ENCODE data around the gene LSS.

LSS gene

DNA sequence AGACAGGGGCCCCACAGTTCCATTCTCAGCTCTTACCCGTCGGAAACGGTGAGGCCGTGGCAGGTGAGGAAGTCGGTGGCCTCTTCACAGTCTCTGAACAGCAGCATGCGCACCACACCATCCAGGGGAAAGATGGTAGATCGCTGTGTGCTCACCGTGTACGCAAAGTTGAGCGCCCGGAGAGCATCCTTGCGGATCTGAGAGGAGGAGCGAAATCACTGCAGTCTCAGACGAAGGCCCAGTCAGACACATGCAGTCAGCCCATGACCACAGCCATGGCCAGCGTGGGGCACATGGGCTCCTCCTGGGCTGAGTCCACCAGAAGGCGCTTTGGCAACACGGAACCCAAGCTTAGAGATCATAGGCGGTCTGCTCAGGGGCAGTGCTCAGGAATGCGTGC is 38.4 kb upstream of the LSS start:
- no peak overlapping the region for H3K4me3 ChIP-seq (ENCODE audit: low read depth in 1 of 2, low read length in 1 of 2)
- no peak overlapping the region for H3K27ac ChIP-seq
- no peak for TF ChIP-seq CTCF (IDR thresholded peaks at IDR 0.05)
- peaks cover 95% of the 10 kb centered on the region for H3K36me3 ChIP-seq
- no peaks in the 10 kb centered on the region for H3K9me3 ChIP-seq
- H3K4me1 ChIP-seq (ENCODE audit: control insufficient read depth in 1 of 2, insufficient read depth in 1 of 2, low read depth in 1 of 2, low read length in 1 of 2), result no peaks in the 10 kb centered on the region
- H3K27me3 ChIP-seq, result no peaks in the 10 kb centered on the region

- no peaks in the 10 kb centered on the region for H3K4me1 ChIP-seq (ENCODE audit: control insufficient read depth in 1 of 2, insufficient read depth in 1 of 2, low read depth in 1 of 2, low read length in 1 of 2)
- no peaks in the 10 kb centered on the region for H3K27me3 ChIP-seq
- H3K4me3 ChIP-seq (ENCODE audit: low read depth in 1 of 2, low read length in 1 of 2), result no peak overlapping the region
- no peaks in the 10 kb centered on the region for H3K9me3 ChIP-seq
- H3K36me3 ChIP-seq, result peaks cover 95% of the 10 kb centered on the region
- TF ChIP-seq CTCF (IDR thresholded peaks at IDR 0.05), result no peak
- no peak overlapping the region for H3K27ac ChIP-seq
Measured at GRCh38 chr21:46265736-46266525, 37.4 kb upstream of the LSS start.

- H3K9me3 ChIP-seq, result no peaks in the 10 kb centered on the region
- H3K27me3 ChIP-seq, result no peaks in the 10 kb centered on the region
- no peaks in the 10 kb centered on the region for H3K4me1 ChIP-seq (ENCODE audit: control insufficient read depth in 1 of 2, insufficient read depth in 1 of 2, low read depth in 1 of 2, low read length in 1 of 2)
- H3K27ac ChIP-seq, result no peak overlapping the region
- no peak overlapping the region for H3K4me3 ChIP-seq (ENCODE audit: low read depth in 1 of 2, low read length in 1 of 2)
- no peak for TF ChIP-seq CTCF (IDR thresholded peaks at IDR 0.05)
- H3K36me3 ChIP-seq, result peaks cover 95% of the 10 kb centered on the region
Measured at GRCh38 chr21:46264690-46265144, 36.1 kb upstream of the LSS start.

DNA sequence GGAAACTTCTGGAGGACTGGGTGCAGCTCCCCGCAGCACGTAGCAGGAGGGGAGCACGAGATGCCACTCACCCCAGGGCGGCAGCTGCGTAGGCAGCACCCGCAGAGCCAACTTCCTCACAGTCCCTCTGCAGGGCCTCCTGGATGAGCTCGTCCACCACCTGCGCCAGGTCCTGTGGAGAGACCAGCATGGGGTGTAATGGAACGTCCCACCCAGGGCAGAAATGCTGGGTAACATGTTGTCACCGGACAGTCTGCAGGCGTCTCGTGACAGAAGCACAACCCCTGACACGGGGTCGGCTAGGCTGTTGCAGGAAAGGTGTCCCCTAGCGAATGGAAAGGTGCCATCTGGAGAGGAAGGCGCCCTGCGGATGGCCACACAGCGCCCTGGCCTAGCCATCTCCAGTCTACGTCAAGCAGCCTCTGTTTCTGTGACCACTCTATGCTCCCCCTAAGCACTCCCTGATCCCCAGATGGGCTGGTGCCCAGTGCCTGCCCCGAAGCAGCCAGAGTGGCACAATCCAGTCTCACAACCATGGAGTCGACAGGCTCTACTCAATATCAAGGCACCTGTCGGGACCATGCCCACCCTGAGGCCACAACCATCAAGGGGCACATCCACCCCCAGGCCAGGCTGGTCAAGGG is 35.6 kb upstream of the LSS start:
- no peaks in the 10 kb centered on the region for H3K4me1 ChIP-seq (ENCODE audit: control insufficient read depth in 1 of 2, insufficient read depth in 1 of 2, low read depth in 1 of 2, low read length in 1 of 2)
- no peaks in the 10 kb centered on the region for H3K27me3 ChIP-seq
- no peak overlapping the region for H3K27ac ChIP-seq
- no peaks in the 10 kb centered on the region for H3K9me3 ChIP-seq
- H3K4me3 ChIP-seq (ENCODE audit: low read depth in 1 of 2, low read length in 1 of 2), result no peak overlapping the region
- no peak for TF ChIP-seq CTCF (IDR thresholded peaks at IDR 0.05)
- peaks cover 95% of the 10 kb centered on the region for H3K36me3 ChIP-seq

GRCh38 chr21:46256501-46256994 is 28.0 kb upstream of the LSS start:
- Histone ChIP-seq H3K4me3 (ENCODE audit: low read depth in 1 of 2, low read length in 1 of 2) (no peak overlapping the region), H3K4me1 (ENCODE audit: control insufficient read depth in 1 of 2, insufficient read depth in 1 of 2, low read depth in 1 of 2, low read length in 1 of 2) (no peaks in the 10 kb centered on the region), H3K27me3 (no peaks in the 10 kb centered on the region), H3K9me3 (no peaks in the 10 kb centered on the region), H3K36me3 (peaks cover 99% of the 10 kb centered on the region), H3K27ac (no peak overlapping the region)
- no peak for TF ChIP-seq CTCF (IDR thresholded peaks at IDR 0.05)
